Aorta (tissue), 5 donors: ENCODE measurements around the gene MFAP4. TPM values are rescaled to one million over a fixed set of nuclear protein-coding genes. Genes with fewer than 3 reads are reported as not detected.

ENCODE experiments used
- ATAC-seq: fragments of 200-7000 bp; cut with Tn5 transposase; one replicate; pipeline ENCODE4 v1.9.1; 2022; ENCODE audit warnings: moderate library complexity; ENCODE audit not compliant: low FRiP score
- DNase-seq, 2 donors: peaks; one replicate each; pipeline ENCODE4 v3.0.0-alpha.2; 2020
- H3K27ac ChIP-seq, 2 donors: one replicate each; pipeline ENCODE4 v1.5.1; 2013; ENCODE audit warnings: low read length in 2 of 2, mild to moderate bottlenecking in 2 of 2, moderate library complexity in 2 of 2, control low read depth in 1 of 2, inconsistent platforms in 1 of 2, low read depth in 1 of 2
- H3K27me3 ChIP-seq, 2 donors: one replicate each; pipeline ENCODE4 v1.6.1; 2013; ENCODE audit warnings: control low read depth in 1 of 2, low read length in 1 of 2, mild to moderate bottlenecking in 1 of 2, moderate library complexity in 1 of 2; ENCODE audit not compliant: insufficient read depth in 2 of 2, control insufficient read depth in 1 of 2
- H3K36me3 ChIP-seq, 2 donors: one replicate each; pipeline ENCODE4 v1.6.1; 2013; ENCODE audit warnings: control low read depth in 1 of 2, low read length in 1 of 2, mild to moderate bottlenecking in 1 of 2; ENCODE audit not compliant: insufficient read depth in 2 of 2, control insufficient read depth in 1 of 2
- H3K4me1 ChIP-seq, 2 donors: one replicate each; pipeline ENCODE4 v1.6.1; 2013; ENCODE audit warnings: low read length in 2 of 2, control low read depth in 1 of 2, mild to moderate bottlenecking in 1 of 2, moderate library complexity in 1 of 2; ENCODE audit not compliant: insufficient read depth in 2 of 2, control insufficient read depth in 1 of 2
- H3K4me3 ChIP-seq, 2 donors: one replicate each; pipeline ENCODE4 v1.5.1; 2013; ENCODE audit warnings: low read length in 2 of 2, control low read depth in 1 of 2, mild to moderate bottlenecking in 1 of 2
- H3K9me3 ChIP-seq: one replicate; pipeline ENCODE4 v1.6.1; 2013; ENCODE audit warnings: mild to moderate bottlenecking, low read length; ENCODE audit not compliant: control insufficient read depth
- WGBS, 2 donors: extraction: QIAGEN DNeasy Blood & Tissue Kit; methylation state at CpG; one replicate each; pipeline ENCODE4 v1.1.7; 2013; 5-methylcytosine and 5-hydroxymethylcytosine counted together
- intact Hi-C, 2 donors: fragments of 100-400 bp; cut with DNase I; formaldehyde crosslinking; loops; one replicate each; pipeline versions ENCODE4 v1.14.2 to v1.15.0; 2022
- microRNA-seq, 2 donors: library from miRNA; unstranded; fragments of <30 nt; microRNA quantifications; one replicate each; pipeline ENCODE4 v1.2.0, GENCODE V29; 2020
- polyA plus RNA-seq, 2 donors: library from polyadenylated mRNA; stranded (reverse); fragments of 200-250 nt; gene quantifications; one replicate each; pipeline ENCODE4 v1.2.3, GENCODE V29; 2013
- total RNA-seq, 2 donors: library from RNA; stranded (reverse); fragmentation: NEBNext Ultra II Directional; extraction: Animal tissue kit (Norgen Biotek cat#: 25700); gene quantifications; one replicate each; pipeline ENCODE4 v1.2.1, GENCODE V29; 2021
- donor health status: healthy with polysubstance abuse.
- donor health status: Bipolar disorder and iron deficiency.
- donor health status: DM: no; HTN: no; CAD: no.
- donor health status: DM: no; HTN: no; CAD: no.
- donor health status: DM: yes; HTN: yes; CAD: no.

MFAP4 gene
- total and polyA plus RNA-seq, 4 donors, result 271 to 793 (median 444) TPM

GRCh38 chr17:19333736-19334290 is 53.2 kb downstream of the MFAP4 start:
- H3K9me3 ChIP-seq, result no peaks in the 10 kb centered on the region
- no peak for ATAC-seq
- no peaks in the 10 kb centered on the region for H3K36me3 ChIP-seq
- 85 to 88% methylated on average over 12 of the region's 12 CpGs for WGBS, 2 donors
- no peak for DNase-seq
- no peaks in the 10 kb centered on the region for H3K4me1 ChIP-seq
- no peak overlapping the region for H3K27ac ChIP-seq
- H3K27me3 ChIP-seq, result no peaks in the 10 kb centered on the region
- intact Hi-C loops, result no loop called here
- H3K4me3 ChIP-seq, result no peak overlapping the region

Small RNAs within 50 kb of the gene (microRNA-seq; reads per million reads assigned to microRNA genes)
- gene MIR1180, result 69.6 to 167 reads per million in 2 donors

Other genes starting within 250 kb of the MFAP4 start
- gene EPN2, start 149.8 kb downstream of the MFAP4 start, total RNA-seq, result 10 to 100 TPM; 56.1 to 67.7 TPM
- 10 to 100 TPM in 1 of 2 donors, 1 to 10 TPM in 1; 8.6 to 24.1 TPM for gene EPN2, start 149.8 kb downstream of the MFAP4 start, polyA plus RNA-seq
- 1 to 10 TPM; 7.3 to 8.9 TPM for gene B9D1, start 24.5 kb downstream of the MFAP4 start, total RNA-seq
- gene B9D1, start 24.5 kb downstream of the MFAP4 start, polyA plus RNA-seq, result 10 to 100 TPM in 1 of 2 donors, 1 to 10 TPM in 1; 9.5 to 16.5 TPM
- gene MAPK7, start 8.7 kb downstream of the MFAP4 start, total RNA-seq, result 10 to 100 TPM; 33.5 to 34.1 TPM
- gene MAPK7, start 8.7 kb downstream of the MFAP4 start, polyA plus RNA-seq, result 10 to 100 TPM in 1 of 2 donors, 1 to 10 TPM in 1; 5.4 to 25.6 TPM
- 1 to 10 TPM; 5.4 to 9.9 TPM for gene RNF112, start 24.0 kb upstream of the MFAP4 start, total RNA-seq
- 1 to 10 TPM; 5.1 to 7.5 TPM for gene RNF112, start 24.0 kb upstream of the MFAP4 start, polyA plus RNA-seq
- 1 to 10 TPM; 5.7 to 7.3 TPM for gene SLC47A1, start 146.7 kb upstream of the MFAP4 start, total RNA-seq
- gene SLC47A1, start 146.7 kb upstream of the MFAP4 start, polyA plus RNA-seq, result 1 to 10 TPM; 3.9 to 5.9 TPM